H54 (cell line): ENCODE data around the gene C1QL3.

Experiments used
- DNase-seq: peaks from one replicate; pipeline ENCODE4 v3.0.0; 2011; ENCODE audit warnings: low spot score, mixed read lengths; ENCODE audit not compliant: insufficient read length
- FAIRE-seq: peaks from 3 replicates; lab custom pipeline; 2011; peaks lifted over from hg19 to GRCh38; lab: Jason Lieb, UNC
- POLR2A ChIP-seq: IDR thresholded peaks from 2 replicates; pipeline ENCODE4 v1.6.1; 2011; ENCODE audit warnings: low read depth, mild to moderate bottlenecking, low read length

The C1QL3 gene

GRCh38 chr10:16519908-16520861 is 1.5 kb downstream of the C1QL3 start:
- FAIRE-seq, result no peak
- TF ChIP-seq POLR2A, result no peak
- DNase-seq, result no peak

GRCh38 chr10:16519250-16519907 is 2.3 kb downstream of the C1QL3 start:
- FAIRE-seq (no peak), DNase-seq (no peak)
- no peak for TF ChIP-seq POLR2A

- no peak for DNase-seq
- TF ChIP-seq POLR2A, result no peak
- no peak for FAIRE-seq
Measured at GRCh38 chr10:16518822-16519221, 2.9 kb downstream of the C1QL3 start.

- no peak for FAIRE-seq
- TF ChIP-seq POLR2A, result no peak
- DNase-seq, result no peak
Measured at GRCh38 chr10:16510843-16511242, 10.8 kb downstream of the C1QL3 start.

GRCh38 chr10:16509996-16510395 is 11.7 kb downstream of the C1QL3 start:
- FAIRE-seq, result no peak
- no peak for TF ChIP-seq POLR2A
- no peak for DNase-seq

- no peak for TF ChIP-seq POLR2A
- DNase-seq, result no peak
- FAIRE-seq, result no peak
Measured at GRCh38 chr10:16505161-16505560, 16.5 kb downstream of the C1QL3 start.

GRCh38 chr10:16497911-16498310 is 23.8 kb downstream of the C1QL3 start:
- FAIRE-seq (no peak), DNase-seq (no peak)
- TF ChIP-seq POLR2A, result no peak

- DNase-seq (no peak), FAIRE-seq (no peak)
- no peak for TF ChIP-seq POLR2A
Measured at GRCh38 chr10:16493884-16494536, 27.7 kb downstream of the C1QL3 start.

- no peak for TF ChIP-seq POLR2A
- DNase-seq (no peak), FAIRE-seq (no peak)
Measured at GRCh38 chr10:16491933-16492332, 29.7 kb downstream of the C1QL3 start.

GRCh38 chr10:16490511-16490910 is 31.2 kb downstream of the C1QL3 start:
- DNase-seq (no peak), FAIRE-seq (no peak)
- TF ChIP-seq POLR2A, result no peak

- FAIRE-seq (no peak), DNase-seq (no peak)
- TF ChIP-seq POLR2A, result no peak
Measured at GRCh38 chr10:16483241-16483917, 38.3 kb downstream of the C1QL3 start.

- TF ChIP-seq POLR2A, result no peak
- no peak for FAIRE-seq
- DNase-seq, result no peak
Measured at GRCh38 chr10:16481052-16481728, 40.5 kb downstream of the C1QL3 start.

- FAIRE-seq, result no peak
- no peak for DNase-seq
- TF ChIP-seq POLR2A, result no peak
Measured at GRCh38 chr10:16478801-16479200, 42.9 kb downstream of the C1QL3 start.

- TF ChIP-seq POLR2A, result no peak
- FAIRE-seq (no peak), DNase-seq (no peak)
Measured at GRCh38 chr10:16477757-16478156, 43.9 kb downstream of the C1QL3 start.
